Right cardiac atrium (tissue), 5 donors: Measurements from ENCODE around the gene HDAC1. TPM values are rescaled to one million over a fixed set of nuclear protein-coding genes. Genes with fewer than 3 reads are reported as not detected.

ENCODE experiments used
- ATAC-seq, 2 donors: fragments of 200-7000 bp; cut with Tn5 transposase; one replicate each; pipeline versions ENCODE4 v1.8.0 to v1.9.1; 2020; ENCODE audit warnings: moderate library complexity in 2 of 2, mild to moderate bottlenecking in 1 of 2
- DNase-seq, 3 donors: peaks; one replicate each; pipeline ENCODE4 v3.0.0-alpha.2; 2020
- H3K27ac ChIP-seq: one replicate; pipeline ENCODE4 v1.5.1; 2013; ENCODE audit warnings: mild to moderate bottlenecking, low read length, control low read depth, moderate library complexity
- H3K27me3 ChIP-seq: one replicate; pipeline ENCODE4 v1.6.1; 2013; ENCODE audit not compliant: control insufficient read depth, insufficient read depth
- H3K4me1 ChIP-seq: one replicate; pipeline ENCODE4 v1.6.1; 2013; ENCODE audit warnings: low read length; ENCODE audit not compliant: control insufficient read depth, insufficient read depth
- H3K4me3 ChIP-seq: one replicate; pipeline ENCODE4 v1.5.1; 2013; ENCODE audit warnings: low read length, control low read depth
- H3K9me3 ChIP-seq: one replicate; pipeline ENCODE4 v1.6.1; 2013; ENCODE audit warnings: low read length; ENCODE audit not compliant: control insufficient read depth
- WGBS: extraction: QIAGEN DNeasy Blood & Tissue Kit; methylation state at CpG from one replicate; pipeline ENCODE4 v1.1.7; 2013; 5-methylcytosine and 5-hydroxymethylcytosine counted together
- intact Hi-C, 4 donors: fragments of 100-400 bp; cut with DNase I; formaldehyde crosslinking; loops; one replicate each; pipeline versions ENCODE4 v1.11.0 to v1.14.0; 2022 to 2023
- polyA plus RNA-seq: library from polyadenylated mRNA; stranded (reverse); fragments of 200-250 nt; gene quantifications from one replicate; pipeline ENCODE4 v1.2.3, GENCODE V29; 2013
- total RNA-seq, 4 donors: library from RNA; stranded (reverse); fragmentation: NEBNext Ultra II Directional; extraction: Animal tissue kit (Norgen Biotek cat#: 25700); gene quantifications; one replicate each; pipeline ENCODE4 v1.2.1, GENCODE V29; 2021
- donor health status: healthy with polysubstance abuse.
- donor health status: DM: no; HTN: yes; CAD: no.
- donor health status: DM: no; HTN: no; CAD: no.
- donor health status: DM: no; HTN: yes; CAD: no; lungs with severe emphysema.
- donor health status: DM: yes; HTN: yes; CAD: no.

Gene HDAC1
- total and polyA plus RNA-seq, 5 donors, result 28.1 to 44.9 (median 39.1) TPM

DNA sequence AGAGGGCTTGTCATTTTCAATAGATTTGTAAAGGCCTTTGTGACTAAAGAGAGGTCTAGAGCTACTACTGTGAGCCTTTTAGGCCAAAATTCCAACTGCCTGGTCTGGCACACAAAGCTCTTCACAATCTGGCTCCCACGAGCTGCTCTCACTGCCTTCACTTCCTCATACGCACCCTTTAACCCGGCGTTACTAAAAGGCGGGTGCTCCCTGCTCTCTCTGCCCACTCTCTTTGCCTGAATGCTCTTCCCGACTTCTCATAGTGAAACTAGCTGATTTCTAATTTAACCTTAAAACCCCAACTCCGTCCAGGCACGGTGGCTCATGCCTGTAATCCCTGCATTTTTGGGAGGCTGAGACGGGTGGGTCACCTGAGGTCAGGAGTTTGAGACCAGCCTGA is 88.2 kb downstream of the HDAC1 start:
- no peaks in the 10 kb centered on the region for H3K9me3 ChIP-seq
- H3K4me1 ChIP-seq, result no peaks in the 10 kb centered on the region
- no peak for ATAC-seq
- intact Hi-C loops, result no loop called here
- H3K27ac ChIP-seq, result no peak overlapping the region
- no peak for DNase-seq
- no peak overlapping the region for H3K4me3 ChIP-seq
- WGBS, result 89% methylated on average over 9 of the region's 9 CpGs
- H3K27me3 ChIP-seq, result no peaks in the 10 kb centered on the region

Other genes starting within 250 kb of the HDAC1 start
- gene TMEM39B, start 219.1 kb upstream of the HDAC1 start, total RNA-seq, result 10 to 100 TPM in 1 of 4 donors, 1 to 10 TPM in 3; 8.0 to 11.1 (median 8.6) TPM
- gene TMEM39B, start 219.1 kb upstream of the HDAC1 start, polyA plus RNA-seq, result 6.2 TPM
- 10 to 100 TPM; 72.4 to 79.7 (median 75.8) TPM for gene KPNA6, start 184.0 kb upstream of the HDAC1 start, total RNA-seq
- 14.7 TPM for gene KPNA6, start 184.0 kb upstream of the HDAC1 start, polyA plus RNA-seq
- 10 to 100 TPM; 18.5 to 29.4 (median 21.2) TPM for gene TXLNA, start 112.4 kb upstream of the HDAC1 start, total RNA-seq
- gene TXLNA, start 112.4 kb upstream of the HDAC1 start, polyA plus RNA-seq, result 13.8 TPM
- gene CCDC28B, start 91.5 kb upstream of the HDAC1 start, total RNA-seq, result 10 to 100 TPM in 3 of 4 donors, 1 to 10 TPM in 1; 8.0 to 18.4 (median 14.5) TPM
- 26.9 TPM for gene CCDC28B, start 91.5 kb upstream of the HDAC1 start, polyA plus RNA-seq
- gene IQCC, start 86.4 kb upstream of the HDAC1 start, total RNA-seq, result 1 to 10 TPM in 3 of 4 donors, under 1 TPM in 1; 0.81 to 1.5 (median 1.5) TPM
- 1.00 TPM for gene IQCC, start 86.4 kb upstream of the HDAC1 start, polyA plus RNA-seq
- gene DCDC2B, start 83.0 kb upstream of the HDAC1 start, total RNA-seq, result not detected
- gene DCDC2B, start 83.0 kb upstream of the HDAC1 start, polyA plus RNA-seq, result 0.05 TPM
- 10 to 100 TPM in 3 of 4 donors, 1 to 10 TPM in 1; 9.1 to 14.4 (median 13.9) TPM for gene TMEM234, start 69.7 kb upstream of the HDAC1 start, total RNA-seq
- gene TMEM234, start 69.7 kb upstream of the HDAC1 start, polyA plus RNA-seq, result 13.6 TPM
- 100 to 1,000 TPM in 1 of 4 donors, 10 to 100 TPM in 3; 99.2 to 104 (median 99.8) TPM for gene EIF3I, start 69.7 kb upstream of the HDAC1 start, total RNA-seq
- 127 TPM for gene EIF3I, start 69.7 kb upstream of the HDAC1 start, polyA plus RNA-seq
- gene FAM167B, start 44.9 kb upstream of the HDAC1 start, total RNA-seq, result 1 to 10 TPM; 2.0 to 4.4 (median 3.8) TPM
- gene FAM167B, start 44.9 kb upstream of the HDAC1 start, polyA plus RNA-seq, result 6.5 TPM
- 1 to 10 TPM in 3 of 4 donors, under 1 TPM in 1; 0.23 to 2.4 (median 1.3) TPM for gene LCK, start 40.8 kb upstream of the HDAC1 start, total RNA-seq
- 0.41 TPM for gene LCK, start 40.8 kb upstream of the HDAC1 start, polyA plus RNA-seq
- 10 to 100 TPM; 14.5 to 52.7 (median 40.2) TPM for gene MARCKSL1, start 44.1 kb downstream of the HDAC1 start, total RNA-seq
- 30.6 TPM for gene MARCKSL1, start 44.1 kb downstream of the HDAC1 start, polyA plus RNA-seq
- gene FAM229A, start 70.4 kb downstream of the HDAC1 start, total RNA-seq, result 1 to 10 TPM; 2.0 to 5.3 (median 3.6) TPM
- gene FAM229A, start 70.4 kb downstream of the HDAC1 start, polyA plus RNA-seq, result 3.5 TPM
- 1 to 10 TPM; 1.1 to 2.7 (median 1.8) TPM for gene TSSK3, start 70.5 kb downstream of the HDAC1 start, total RNA-seq
- gene TSSK3, start 70.5 kb downstream of the HDAC1 start, polyA plus RNA-seq, result 1.5 TPM
- gene BSDC1, start 102.4 kb downstream of the HDAC1 start, total RNA-seq, result 10 to 100 TPM; 40.4 to 56.0 (median 48.6) TPM
- gene BSDC1, start 102.4 kb downstream of the HDAC1 start, polyA plus RNA-seq, result 37.1 TPM
- gene ZBTB8B, start 173.0 kb downstream of the HDAC1 start, total RNA-seq, result under 1 TPM in 3 of 4 donors, not detected in 1; 0.03 TPM
- 0.02 TPM for gene ZBTB8B, start 173.0 kb downstream of the HDAC1 start, polyA plus RNA-seq
- 1 to 10 TPM; 3.2 to 5.1 (median 4.0) TPM for gene ZBTB8A, start 247.3 kb downstream of the HDAC1 start, total RNA-seq
- gene ZBTB8A, start 247.3 kb downstream of the HDAC1 start, polyA plus RNA-seq, result 1.8 TPM